IPS-18a (cell line): ENCODE measurements around the gene AHNAK2.

Experiments used
- H3K27ac ChIP-seq: one replicate; pipeline ENCODE4 v1.5.1; 2013; ENCODE audit warnings: low read length
- H3K27me3 ChIP-seq: one replicate; pipeline ENCODE4 v1.6.1; 2013; ENCODE audit warnings: mild to moderate bottlenecking, low read length; ENCODE audit not compliant: control insufficient read depth, insufficient read depth
- H3K36me3 ChIP-seq: one replicate; pipeline ENCODE4 v1.6.1; 2013; ENCODE audit warnings: low read depth, low read length; ENCODE audit not compliant: control insufficient read depth
- H3K4me1 ChIP-seq: one replicate; pipeline ENCODE4 v1.6.1; 2013; ENCODE audit warnings: low read depth, low read length; ENCODE audit not compliant: control insufficient read depth
- H3K4me3 ChIP-seq: one replicate; pipeline ENCODE4 v1.5.1; 2013; ENCODE audit warnings: low read length
- H3K9ac ChIP-seq: one replicate; pipeline ENCODE4 v1.6.1; 2013; ENCODE audit warnings: mild to moderate bottlenecking, low read length, moderate library complexity
- H3K9me3 ChIP-seq: one replicate; pipeline ENCODE4 v1.6.1; 2013; ENCODE audit warnings: low read depth, low read length; ENCODE audit not compliant: control insufficient read depth

AHNAK2 gene

GRCh38 chr14:104992501-104992900 is 14.3 kb upstream of the AHNAK2 start:
- Histone ChIP-seq H3K27ac (no peak overlapping the region), H3K36me3 (no peaks in the 10 kb centered on the region), H3K27me3 (no peaks in the 10 kb centered on the region), H3K9ac (no peak overlapping the region), H3K4me3 (no peak overlapping the region), H3K9me3 (no peaks in the 10 kb centered on the region), H3K4me1 (no peaks in the 10 kb centered on the region)

- H3K27me3 ChIP-seq = no peaks in the 10 kb centered on the region
- no peaks in the 10 kb centered on the region for H3K36me3 ChIP-seq
- no peak overlapping the region for H3K9ac ChIP-seq
- H3K9me3 ChIP-seq = no peaks in the 10 kb centered on the region
- H3K27ac ChIP-seq = no peak overlapping the region
- H3K4me3 ChIP-seq = no peak overlapping the region
- H3K4me1 ChIP-seq = no peaks in the 10 kb centered on the region
These were observed 13.7 kb upstream of the AHNAK2 start for GRCh38 chr14:104991896-104992230.

- Histone ChIP-seq H3K4me3 (no peak overlapping the region), H3K4me1 (no peaks in the 10 kb centered on the region), H3K9ac (no peak overlapping the region), H3K36me3 (no peaks in the 10 kb centered on the region), H3K9me3 (no peaks in the 10 kb centered on the region), H3K27me3 (peaks cover 6% of the 10 kb centered on the region), H3K27ac (no peak overlapping the region)
These were observed 11.8 kb upstream of the AHNAK2 start for GRCh38 chr14:104989951-104990303.

- no peak overlapping the region for H3K27ac ChIP-seq
- H3K4me3 ChIP-seq = no peak overlapping the region
- peaks cover 6% of the 10 kb centered on the region for H3K27me3 ChIP-seq
- no peak overlapping the region for H3K9ac ChIP-seq
- H3K4me1 ChIP-seq = no peaks in the 10 kb centered on the region
- no peaks in the 10 kb centered on the region for H3K36me3 ChIP-seq
- no peaks in the 10 kb centered on the region for H3K9me3 ChIP-seq
These were observed 11.2 kb upstream of the AHNAK2 start for GRCh38 chr14:104989236-104989950.

- Histone ChIP-seq H3K9me3 (no peaks in the 10 kb centered on the region), H3K27me3 (peaks cover 6% of the 10 kb centered on the region), H3K27ac (no peak overlapping the region), H3K4me1 (no peaks in the 10 kb centered on the region), H3K9ac (no peak overlapping the region), H3K4me3 (peak overlapping the region; percentile 66), H3K36me3 (no peaks in the 10 kb centered on the region)
These were observed 8.5 kb upstream of the AHNAK2 start for GRCh38 chr14:104986487-104987164.

GRCh38 chr14:104985675-104986486 is 7.7 kb upstream of the AHNAK2 start, which contains the start of gene CLBA1:
CLBA1 (plus strand) TSS chr14:104985788; CDS start chr14:104986432, 644 bp downstream.
- Histone ChIP-seq H3K27ac (no peak within 1 kb of the TSS), H3K4me1 (no peaks in the 10 kb centered on the region), H3K4me3 (peak within 1 kb of the TSS; percentile 66), H3K27me3 (peaks cover 6% of the 10 kb centered on the region), H3K9ac (peak within 1 kb of the TSS; percentile 36), H3K9me3 (no peaks in the 10 kb centered on the region), H3K36me3 (no peaks in the 10 kb centered on the region)

GRCh38 chr14:104984056-104984894 is 6.1 kb upstream of the AHNAK2 start:
- no peak overlapping the region for H3K9ac ChIP-seq

GRCh38 chr14:104983231-104983721 is 5.1 kb upstream of the AHNAK2 start:
- no peak overlapping the region for H3K9ac ChIP-seq
- H3K27me3 ChIP-seq = peaks cover 30% of the 10 kb centered on the region
- no peaks in the 10 kb centered on the region for H3K9me3 ChIP-seq
- no peaks in the 10 kb centered on the region for H3K36me3 ChIP-seq
- H3K4me3 ChIP-seq = no peak overlapping the region
- no peak overlapping the region for H3K27ac ChIP-seq
- H3K4me1 ChIP-seq = no peaks in the 10 kb centered on the region

More at GRCh38 chr14:104984056-104984894, 6.1 kb upstream of the AHNAK2 start:
- no peaks in the 10 kb centered on the region for H3K36me3 ChIP-seq
- H3K4me3 ChIP-seq = no peak overlapping the region
- H3K27ac ChIP-seq = no peak overlapping the region
- H3K27me3 ChIP-seq = peaks cover 21% of the 10 kb centered on the region
- no peaks in the 10 kb centered on the region for H3K4me1 ChIP-seq
- H3K9me3 ChIP-seq = no peaks in the 10 kb centered on the region

- Histone ChIP-seq H3K9me3 (no peaks in the 10 kb centered on the region), H3K4me1 (no peaks in the 10 kb centered on the region), H3K4me3 (no peak overlapping the region), H3K9ac (no peak overlapping the region), H3K27ac (no peak overlapping the region), H3K36me3 (no peaks in the 10 kb centered on the region), H3K27me3 (peaks cover 33% of the 10 kb centered on the region)
These were observed 4.5 kb upstream of the AHNAK2 start for GRCh38 chr14:104982548-104983230.

- no peaks in the 10 kb centered on the region for H3K4me1 ChIP-seq
- no peak overlapping the region for H3K9ac ChIP-seq
- no peaks in the 10 kb centered on the region for H3K36me3 ChIP-seq
- no peak overlapping the region for H3K4me3 ChIP-seq
- H3K27me3 ChIP-seq = peaks cover 41% of the 10 kb centered on the region
- no peaks in the 10 kb centered on the region for H3K9me3 ChIP-seq
- H3K27ac ChIP-seq = no peak overlapping the region
These were observed 3.7 kb upstream of the AHNAK2 start for GRCh38 chr14:104981699-104982541.
